Neural progenitor cell (in vitro differentiated cells): ENCODE data around the gene CYP39A1. TPM values are rescaled to one million over a fixed set of nuclear protein-coding genes. Genes with fewer than 3 reads are reported as not detected.

Experiments used
- DNase-seq: peaks from one replicate; pipeline ENCODE4 v3.0.0-alpha.2; 2016; ENCODE audit warnings: low spot score
- H2AFZ ChIP-seq: fragments of 200-600 bp; sonication (generic); replicated peaks from 2 replicates; pipeline ENCODE4 v1.6.1; 2016; ENCODE audit warnings: antibody characterized with exemption
- H3F3A ChIP-seq: fragments of 200-600 bp; sonication (generic); 2 replicates; pipeline ENCODE4 v1.6.1; 2016; ENCODE audit warnings: antibody characterized with exemption, low read depth
- H3K27ac ChIP-seq: fragments of 200-600 bp; sonication (generic); 2 replicates; pipeline ENCODE4 v1.5.1; 2016; ENCODE audit warnings: mild to moderate bottlenecking
- H3K27me3 ChIP-seq: fragments of 200-600 bp; sonication (generic); 2 replicates; pipeline ENCODE4 v1.6.1; 2016; ENCODE audit warnings: mild to moderate bottlenecking, moderate library complexity
- H3K36me3 ChIP-seq: fragments of 200-600 bp; sonication (generic); 2 replicates; pipeline ENCODE4 v1.5.1; 2016
- H3K4me1 ChIP-seq: fragments of 200-600 bp; sonication (generic); 2 replicates; pipeline ENCODE4 v1.6.1; 2016; ENCODE audit warnings: mixed run types
- H3K4me2 ChIP-seq: fragments of 200-600 bp; sonication (generic); 2 replicates; pipeline ENCODE4 v1.6.1; 2016
- H3K4me3 ChIP-seq: fragments of 200-600 bp; sonication (generic); 2 replicates; pipeline ENCODE4 v1.5.1; 2016
- H3K79me2 ChIP-seq: fragments of 200-600 bp; sonication (generic); 2 replicates; pipeline ENCODE4 v1.6.1; 2016; ENCODE audit warnings: low read depth
- H3K9ac ChIP-seq: fragments of 200-600 bp; sonication (generic); 2 replicates; pipeline ENCODE4 v1.6.1; 2016
- H3K9me3 ChIP-seq: fragments of 200-600 bp; sonication (generic); 2 replicates; pipeline ENCODE4 v1.5.1; 2016; ENCODE audit warnings: low read depth
- H4K20me1 ChIP-seq: fragments of 200-600 bp; sonication (generic); 2 replicates; pipeline ENCODE4 v1.6.1; 2016; ENCODE audit warnings: low read depth
- H3K27ac Mint-ChIP-seq: 3 replicates; pipeline ENCODE4 v1.8.0; 2021; ENCODE audit warnings: mixed read lengths
- H3K27me3 Mint-ChIP-seq: 2 replicates; pipeline ENCODE4 v1.8.0; 2022; ENCODE audit warnings: low read depth, mild to moderate bottlenecking, inconsistent platforms, moderate library complexity, mixed read lengths; ENCODE audit not compliant: insufficient read depth
- H3K36me3 Mint-ChIP-seq: 3 replicates; pipeline ENCODE4 v1.8.0; 2021; ENCODE audit warnings: mixed read lengths
- H3K4me1 Mint-ChIP-seq: 3 replicates; pipeline ENCODE4 v1.8.0; 2021; ENCODE audit warnings: mixed read lengths
- H3K4me3 Mint-ChIP-seq: 3 replicates; pipeline ENCODE4 v1.8.0; 2021; ENCODE audit warnings: mild to moderate bottlenecking, moderate library complexity, mixed read lengths
- H3K9me3 Mint-ChIP-seq: 3 replicates; pipeline ENCODE4 v1.8.0; 2020; ENCODE audit warnings: mixed read lengths
- EZH2 ChIP-seq: fragments of 200-600 bp; sonication (generic); IDR thresholded peaks from 2 replicates; pipeline ENCODE4 v1.6.1; 2017; ENCODE audit warnings: antibody characterized with exemption, mild to moderate bottlenecking, moderate library complexity
- EZH2phosphoT487 ChIP-seq: fragments of 200-600 bp; sonication (generic); IDR thresholded peaks from 2 replicates; pipeline ENCODE4 v1.6.1; 2017; ENCODE audit warnings: antibody characterized with exemption
- total RNA-seq: library from RNA; depleted of rRNA; stranded (reverse); fragments of >200 nt; gene quantifications from 2 replicates; pipeline ENCODE4 v1.2.3, GENCODE V29; 2015; ENCODE audit warnings: low replicate concordance
- TF ChIP-seq, protein P1 (sequence below): fragments of 200-600 bp; sonication (generic); IDR thresholded peaks from 2 replicates; pipeline ENCODE4 v1.5.1; 2017; ENCODE audit warnings: antibody characterized with exemption, mild to moderate bottlenecking

CYP39A1 gene
- total RNA-seq, 1 donor from 2014 or later = 7.1 TPM

- H3K27ac Mint-ChIP-seq = no peak overlapping the region
Observed at GRCh38 chr6:46581459-46582177, 71.0 kb downstream of the CYP39A1 start.

DNA sequence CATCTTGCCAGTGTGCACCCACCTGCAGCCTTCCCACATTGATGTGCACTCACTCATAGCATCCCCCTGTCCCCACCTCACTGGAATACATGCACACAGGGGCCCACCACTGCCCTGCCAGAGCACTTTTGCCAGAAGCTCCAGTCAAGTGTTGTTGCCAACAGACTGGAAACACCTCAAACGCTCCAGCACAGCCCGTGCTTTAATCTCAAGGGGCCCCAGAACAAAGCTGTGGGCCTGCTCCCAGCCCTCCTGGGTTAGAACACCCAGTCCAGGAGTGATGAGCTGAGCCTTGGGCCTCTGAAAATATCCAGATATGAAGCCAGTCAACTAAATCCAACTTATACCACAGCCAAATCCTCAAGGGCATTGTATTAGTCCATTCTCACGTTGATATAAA is 77.1 kb downstream of the CYP39A1 start:
- H2AFZ ChIP-seq = no peak overlapping the region
- Mint-ChIP-seq H3K27ac (no peak overlapping the region), H3K27me3 (no peaks in the 10 kb centered on the region), H3K9me3 (peaks cover 6% of the 10 kb centered on the region), H3K36me3 (peaks cover 5% of the 10 kb centered on the region), H3K4me1 (peaks cover 4% of the 10 kb centered on the region), H3K4me3 (no peak overlapping the region)
- no peak for DNase-seq
- no peaks in the 10 kb centered on the region for H3K36me3 ChIP-seq
- H4K20me1 ChIP-seq = no peaks in the 10 kb centered on the region
- H3K27me3 ChIP-seq = no peaks in the 10 kb centered on the region
- no peaks in the 10 kb centered on the region for H3F3A ChIP-seq
- H3K4me1 ChIP-seq = no peaks in the 10 kb centered on the region
- no peak for TF ChIP-seq EZH2phosphoT487
- no peak for TF ChIP-seq EZH2
- TF ChIP-seq, protein P1, sequence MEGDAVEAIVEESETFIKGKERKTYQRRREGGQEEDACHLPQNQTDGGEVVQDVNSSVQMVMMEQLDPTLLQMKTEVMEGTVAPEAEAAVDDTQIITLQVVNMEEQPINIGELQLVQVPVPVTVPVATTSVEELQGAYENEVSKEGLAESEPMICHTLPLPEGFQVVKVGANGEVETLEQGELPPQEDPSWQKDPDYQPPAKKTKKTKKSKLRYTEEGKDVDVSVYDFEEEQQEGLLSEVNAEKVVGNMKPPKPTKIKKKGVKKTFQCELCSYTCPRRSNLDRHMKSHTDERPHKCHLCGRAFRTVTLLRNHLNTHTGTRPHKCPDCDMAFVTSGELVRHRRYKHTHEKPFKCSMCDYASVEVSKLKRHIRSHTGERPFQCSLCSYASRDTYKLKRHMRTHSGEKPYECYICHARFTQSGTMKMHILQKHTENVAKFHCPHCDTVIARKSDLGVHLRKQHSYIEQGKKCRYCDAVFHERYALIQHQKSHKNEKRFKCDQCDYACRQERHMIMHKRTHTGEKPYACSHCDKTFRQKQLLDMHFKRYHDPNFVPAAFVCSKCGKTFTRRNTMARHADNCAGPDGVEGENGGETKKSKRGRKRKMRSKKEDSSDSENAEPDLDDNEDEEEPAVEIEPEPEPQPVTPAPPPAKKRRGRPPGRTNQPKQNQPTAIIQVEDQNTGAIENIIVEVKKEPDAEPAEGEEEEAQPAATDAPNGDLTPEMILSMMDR = no peak
- H3K27ac ChIP-seq = no peak overlapping the region
- no peak overlapping the region for H3K4me2 ChIP-seq
- H3K4me3 ChIP-seq = no peak overlapping the region
- H3K9me3 ChIP-seq = no peaks in the 10 kb centered on the region
- no peaks in the 10 kb centered on the region for H3K79me2 ChIP-seq
- H3K9ac ChIP-seq = no peak overlapping the region

More at GRCh38 chr6:46581459-46582177, 71.0 kb downstream of the CYP39A1 start:
- no peaks in the 10 kb centered on the region for H3K36me3 Mint-ChIP-seq
- Histone ChIP-seq H3K9me3 (no peaks in the 10 kb centered on the region), H3K4me3 (no peak overlapping the region), H4K20me1 (no peaks in the 10 kb centered on the region), H3K27ac (no peak overlapping the region), H3K36me3 (no peaks in the 10 kb centered on the region), H3K27me3 (no peaks in the 10 kb centered on the region), H3K9ac (no peak overlapping the region), H3K4me2 (no peak overlapping the region), H3F3A (no peaks in the 10 kb centered on the region), H2AFZ (no peak overlapping the region), H3K4me1 (no peaks in the 10 kb centered on the region), H3K79me2 (no peaks in the 10 kb centered on the region)
- H3K4me3 Mint-ChIP-seq = no peak overlapping the region
- H3K9me3 Mint-ChIP-seq = no peaks in the 10 kb centered on the region
- TF ChIP-seq EZH2 (no peak), EZH2phosphoT487 (no peak)
- TF ChIP-seq, protein P1 = no peak
- DNase-seq = no peak
- H3K27me3 Mint-ChIP-seq = no peaks in the 10 kb centered on the region
- no peaks in the 10 kb centered on the region for H3K4me1 Mint-ChIP-seq

DNA sequence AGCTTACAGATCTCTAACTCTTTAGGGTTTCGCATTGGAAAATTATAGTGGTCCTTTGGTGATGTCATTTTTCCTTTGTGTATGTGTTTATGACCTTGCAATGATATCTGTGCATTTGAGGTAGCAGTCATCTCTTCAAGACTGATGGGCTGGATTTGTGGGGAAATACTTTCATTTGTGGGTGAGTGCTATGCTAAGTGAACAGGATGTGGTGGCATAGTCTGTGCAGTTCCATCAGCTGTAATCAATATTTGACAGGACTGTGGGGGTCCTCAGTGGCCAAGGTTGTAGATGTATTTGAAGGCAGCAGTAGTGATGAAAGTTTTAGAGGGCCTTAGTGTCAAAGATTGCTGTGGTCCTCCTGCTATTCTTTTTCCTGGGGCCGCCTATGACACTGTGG is 79.5 kb downstream of the CYP39A1 start:
- H2AFZ ChIP-seq = no peak overlapping the region
- no peak overlapping the region for H3K27ac ChIP-seq
- H3K4me3 ChIP-seq = no peak overlapping the region
- no peak overlapping the region for H3K9ac ChIP-seq
- no peaks in the 10 kb centered on the region for H3K4me1 ChIP-seq
- no peak overlapping the region for H3K27ac Mint-ChIP-seq
- no peak overlapping the region for H3K4me2 ChIP-seq
- H3K27me3 ChIP-seq = no peaks in the 10 kb centered on the region
- H3K36me3 ChIP-seq = no peaks in the 10 kb centered on the region
- H3K9me3 Mint-ChIP-seq = peaks cover 6% of the 10 kb centered on the region
- H3K36me3 Mint-ChIP-seq = peaks cover 5% of the 10 kb centered on the region
- H4K20me1 ChIP-seq = no peaks in the 10 kb centered on the region
- TF ChIP-seq, protein P1 = no peak
- TF ChIP-seq EZH2phosphoT487 (no peak), EZH2 (no peak)
- no peaks in the 10 kb centered on the region for H3K27me3 Mint-ChIP-seq
- no peaks in the 10 kb centered on the region for H3F3A ChIP-seq
- no peak overlapping the region for H3K4me3 Mint-ChIP-seq
- peaks cover 4% of the 10 kb centered on the region for H3K4me1 Mint-ChIP-seq
- DNase-seq = no peak
- H3K79me2 ChIP-seq = no peaks in the 10 kb centered on the region
- no peaks in the 10 kb centered on the region for H3K9me3 ChIP-seq
